HEK293 (cell line): ENCODE data around the gene RNF43.

Experiments used
- GLI4 ChIP-seq: fragments of 450-650 bp; formaldehyde crosslinking; IDR thresholded peaks from 2 replicates; pipeline ENCODE4 v1.5.1; 2016; ENCODE audit warnings: missing biosample characterization, missing genetic modification characterization
- GLIS2 ChIP-seq: fragments of 450-650 bp; formaldehyde crosslinking; IDR thresholded peaks from 2 replicates; pipeline ENCODE4 v1.5.1; 2016; ENCODE audit warnings: missing biosample characterization, missing genetic modification characterization
- HOXD13 ChIP-seq: sonication (generic); formaldehyde crosslinking; IDR thresholded peaks from 2 replicates; pipeline ENCODE4 v1.8.0; 2022; ENCODE audit warnings: missing genetic modification reagents, borderline replicate concordance
- KLF7 ChIP-seq: fragments of 450-650 bp; formaldehyde crosslinking; IDR thresholded peaks from 2 replicates; pipeline ENCODE4 v1.5.1; 2016; ENCODE audit warnings: missing biosample characterization, missing genetic modification characterization, borderline replicate concordance
- KLF9 ChIP-seq: fragments of 450-650 bp; formaldehyde crosslinking; IDR thresholded peaks from 2 replicates; pipeline ENCODE4 v1.5.1; 2016; ENCODE audit warnings: missing biosample characterization, missing genetic modification characterization, low read depth
- OSR2 ChIP-seq: fragments of 450-650 bp; formaldehyde crosslinking; IDR thresholded peaks from 2 replicates; pipeline ENCODE4 v1.5.1; 2016; ENCODE audit warnings: missing biosample characterization, missing genetic modification characterization
- SETDB1 ChIP-seq: IDR thresholded peaks from one replicate; pipeline ENCODE4 v1.6.1; 2017; ENCODE audit warnings: mild to moderate bottlenecking, low read length, moderate library complexity, mixed read lengths; ENCODE audit not compliant: insufficient read length
- TRIM28 ChIP-seq: IDR thresholded peaks from 2 replicates; pipeline ENCODE4 v1.6.1; 2011; ENCODE audit warnings: low read length, control low read depth, borderline replicate concordance
- ZBTB21 ChIP-seq: fragments of 450-650 bp; formaldehyde crosslinking; IDR thresholded peaks from 2 replicates; pipeline ENCODE4 v1.5.1; 2017; ENCODE audit warnings: missing biosample characterization, missing genetic modification characterization
- ZFP41 ChIP-seq: fragments of 450-650 bp; formaldehyde crosslinking; IDR thresholded peaks from 2 replicates; pipeline ENCODE4 v1.5.1; 2016; ENCODE audit warnings: missing biosample characterization, missing genetic modification characterization, borderline replicate concordance
- ZNF16 ChIP-seq: fragments of 450-650 bp; formaldehyde crosslinking; IDR thresholded peaks from 2 replicates; pipeline ENCODE4 v1.5.1; 2016; ENCODE audit warnings: low read depth, missing biosample characterization, missing genetic modification characterization
- ZNF174 ChIP-seq: fragments of 450-650 bp; formaldehyde crosslinking; IDR thresholded peaks from 2 replicates; pipeline ENCODE4 v1.5.0; 2017; ENCODE audit warnings: missing biosample characterization, mild to moderate bottlenecking, missing genetic modification characterization
- ZNF2 ChIP-seq: fragments of 450-650 bp; formaldehyde crosslinking; IDR thresholded peaks from 2 replicates; pipeline ENCODE4 v1.5.1; 2016; ENCODE audit warnings: missing biosample characterization, missing genetic modification characterization
- ZNF24 ChIP-seq: fragments of 450-650 bp; formaldehyde crosslinking; IDR thresholded peaks from 2 replicates; pipeline ENCODE4 v1.5.1; 2016; ENCODE audit warnings: missing biosample characterization, missing genetic modification characterization
- ZNF302 ChIP-seq: fragments of 450-650 bp; formaldehyde crosslinking; IDR thresholded peaks from 2 replicates; pipeline ENCODE4 v1.5.1; 2016; ENCODE audit warnings: missing biosample characterization, missing genetic modification characterization, low read depth
- ZNF354C ChIP-seq: fragments of 450-650 bp; formaldehyde crosslinking; IDR thresholded peaks from 2 replicates; pipeline ENCODE4 v1.5.1; 2016; ENCODE audit warnings: missing biosample characterization, missing genetic modification characterization, low read depth, borderline replicate concordance
- ZNF501 ChIP-seq: fragments of 450-650 bp; formaldehyde crosslinking; IDR thresholded peaks from 2 replicates; pipeline ENCODE4 v1.5.1; 2016; ENCODE audit warnings: missing biosample characterization, missing genetic modification characterization
- ZNF514 ChIP-seq: fragments of 450-650 bp; formaldehyde crosslinking; IDR thresholded peaks from 2 replicates; pipeline ENCODE4 v1.5.1; 2016; ENCODE audit warnings: missing biosample characterization, missing genetic modification characterization
- ZNF529 ChIP-seq: fragments of 450-650 bp; formaldehyde crosslinking; IDR thresholded peaks from 2 replicates; pipeline ENCODE4 v1.5.1; 2017; ENCODE audit warnings: missing genetic modification characterization, missing biosample characterization; ENCODE audit not compliant: insufficient replicate concordance
- ZNF629 ChIP-seq: fragments of 450-650 bp; formaldehyde crosslinking; IDR thresholded peaks from 2 replicates; pipeline ENCODE4 v1.5.1; 2017; ENCODE audit warnings: missing biosample characterization, missing genetic modification characterization
- ZNF664 ChIP-seq: fragments of 450-650 bp; formaldehyde crosslinking; IDR thresholded peaks from 2 replicates; pipeline ENCODE4 v1.5.1; 2016; ENCODE audit warnings: missing biosample characterization, missing genetic modification characterization
- ZSCAN16 ChIP-seq: fragments of 450-650 bp; formaldehyde crosslinking; IDR thresholded peaks from 2 replicates; pipeline ENCODE4 v1.5.1; 2016; ENCODE audit warnings: missing biosample characterization, missing genetic modification characterization
- TF ChIP-seq, protein P1 (sequence below): fragments of 450-650 bp; formaldehyde crosslinking; IDR thresholded peaks from 2 replicates; pipeline ENCODE4 v1.5.1; 2017; ENCODE audit warnings: missing biosample characterization, missing genetic modification characterization
- TF ChIP-seq, protein P2 (sequence below): fragments of 450-650 bp; IDR thresholded peaks from 2 replicates; pipeline ENCODE4 v1.5.1; 2018; ENCODE audit warnings: missing biosample characterization, missing genetic modification characterization
- TF ChIP-seq, protein P3 (sequence below): fragments of 450-650 bp; formaldehyde crosslinking; IDR thresholded peaks from 2 replicates; pipeline ENCODE4 v1.5.1; 2016; ENCODE audit warnings: missing biosample characterization, missing genetic modification characterization

The RNF43 gene

DNA sequence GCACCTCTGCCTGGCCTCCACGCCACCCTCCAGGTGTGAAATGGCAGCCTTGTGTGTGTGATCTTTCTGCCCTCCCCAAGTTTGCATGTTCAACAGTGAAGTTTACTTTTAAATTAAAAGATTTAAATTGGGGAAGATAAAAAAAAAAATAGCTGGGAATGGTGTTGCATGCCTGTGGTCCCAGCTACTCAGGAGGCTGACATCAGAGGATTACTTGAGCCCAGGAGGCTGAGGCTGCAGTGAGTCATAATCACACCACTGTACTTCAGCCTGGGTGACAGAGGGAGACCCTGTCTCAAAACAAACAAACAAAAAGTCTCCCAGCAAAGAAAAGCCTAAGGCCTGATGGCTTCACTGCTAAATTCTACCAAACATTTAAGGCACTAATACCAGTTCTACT, 35.4 kb upstream of the RNF43 start (continued):
- TF ChIP-seq ZNF24 (tag by site-specific recombination) (no peak; the same call in 1 of the 2 replicates), HOXD13 (CRISPR knock-in tag) (no peak), GLIS2 (tag by site-specific recombination) (0 out of 2 replicates have a peak, but pooled peaks have one; percentile 24), SETDB1 (no peak), ZNF16 (tag by site-specific recombination) (no peak), ZNF354C (tag by site-specific recombination) (no peak), ZNF529 (tag by site-specific recombination) (no peak), ZNF174 (no peak), ZNF2 (no peak), ZFP41 (tag by site-specific recombination) (no peak), GLI4 (no peak), OSR2 (peak; percentile 51; the same call in 1 of the 2 replicates), ZSCAN16 (tag by site-specific recombination) (no peak), TRIM28 (no peak), KLF7 (tag by site-specific recombination) (no peak), ZNF501 (tag by site-specific recombination) (no peak), ZNF629 (tag by site-specific recombination) (peak; percentile 50; the same call in 1 of the 2 replicates), ZNF664 (no peak), ZBTB21 (tag by site-specific recombination) (peak; percentile 29; the same call in 1 of the 2 replicates), ZNF514 (tag by site-specific recombination) (no peak), KLF9 (no peak), ZNF302 (tag by site-specific recombination) (no peak)
- TF ChIP-seq, protein P1, sequence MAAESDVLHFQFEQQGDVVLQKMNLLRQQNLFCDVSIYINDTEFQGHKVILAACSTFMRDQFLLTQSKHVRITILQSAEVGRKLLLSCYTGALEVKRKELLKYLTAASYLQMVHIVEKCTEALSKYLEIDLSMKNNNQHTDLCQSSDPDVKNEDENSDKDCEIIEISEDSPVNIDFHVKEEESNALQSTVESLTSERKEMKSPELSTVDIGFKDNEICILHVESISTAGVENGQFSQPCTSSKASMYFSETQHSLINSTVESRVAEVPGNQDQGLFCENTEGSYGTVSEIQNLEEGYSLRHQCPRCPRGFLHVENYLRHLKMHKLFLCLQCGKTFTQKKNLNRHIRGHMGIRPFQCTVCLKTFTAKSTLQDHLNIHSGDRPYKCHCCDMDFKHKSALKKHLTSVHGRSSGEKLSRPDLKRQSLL (tag by site-specific recombination), result peak; percentile 58; the same call in 1 of the 2 replicates
- TF ChIP-seq, protein P2, sequence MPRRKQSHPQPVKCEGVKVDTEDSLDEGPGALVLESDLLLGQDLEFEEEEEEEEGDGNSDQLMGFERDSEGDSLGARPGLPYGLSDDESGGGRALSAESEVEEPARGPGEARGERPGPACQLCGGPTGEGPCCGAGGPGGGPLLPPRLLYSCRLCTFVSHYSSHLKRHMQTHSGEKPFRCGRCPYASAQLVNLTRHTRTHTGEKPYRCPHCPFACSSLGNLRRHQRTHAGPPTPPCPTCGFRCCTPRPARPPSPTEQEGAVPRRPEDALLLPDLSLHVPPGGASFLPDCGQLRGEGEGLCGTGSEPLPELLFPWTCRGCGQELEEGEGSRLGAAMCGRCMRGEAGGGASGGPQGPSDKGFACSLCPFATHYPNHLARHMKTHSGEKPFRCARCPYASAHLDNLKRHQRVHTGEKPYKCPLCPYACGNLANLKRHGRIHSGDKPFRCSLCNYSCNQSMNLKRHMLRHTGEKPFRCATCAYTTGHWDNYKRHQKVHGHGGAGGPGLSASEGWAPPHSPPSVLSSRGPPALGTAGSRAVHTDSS (tag by site-specific recombination), result no peak
- TF ChIP-seq, protein P3, sequence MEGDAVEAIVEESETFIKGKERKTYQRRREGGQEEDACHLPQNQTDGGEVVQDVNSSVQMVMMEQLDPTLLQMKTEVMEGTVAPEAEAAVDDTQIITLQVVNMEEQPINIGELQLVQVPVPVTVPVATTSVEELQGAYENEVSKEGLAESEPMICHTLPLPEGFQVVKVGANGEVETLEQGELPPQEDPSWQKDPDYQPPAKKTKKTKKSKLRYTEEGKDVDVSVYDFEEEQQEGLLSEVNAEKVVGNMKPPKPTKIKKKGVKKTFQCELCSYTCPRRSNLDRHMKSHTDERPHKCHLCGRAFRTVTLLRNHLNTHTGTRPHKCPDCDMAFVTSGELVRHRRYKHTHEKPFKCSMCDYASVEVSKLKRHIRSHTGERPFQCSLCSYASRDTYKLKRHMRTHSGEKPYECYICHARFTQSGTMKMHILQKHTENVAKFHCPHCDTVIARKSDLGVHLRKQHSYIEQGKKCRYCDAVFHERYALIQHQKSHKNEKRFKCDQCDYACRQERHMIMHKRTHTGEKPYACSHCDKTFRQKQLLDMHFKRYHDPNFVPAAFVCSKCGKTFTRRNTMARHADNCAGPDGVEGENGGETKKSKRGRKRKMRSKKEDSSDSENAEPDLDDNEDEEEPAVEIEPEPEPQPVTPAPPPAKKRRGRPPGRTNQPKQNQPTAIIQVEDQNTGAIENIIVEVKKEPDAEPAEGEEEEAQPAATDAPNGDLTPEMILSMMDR (tag by site-specific recombination), result no peak
